ENCODE measurements around the gene ADCY1.

Gene ADCY1

DNA sequence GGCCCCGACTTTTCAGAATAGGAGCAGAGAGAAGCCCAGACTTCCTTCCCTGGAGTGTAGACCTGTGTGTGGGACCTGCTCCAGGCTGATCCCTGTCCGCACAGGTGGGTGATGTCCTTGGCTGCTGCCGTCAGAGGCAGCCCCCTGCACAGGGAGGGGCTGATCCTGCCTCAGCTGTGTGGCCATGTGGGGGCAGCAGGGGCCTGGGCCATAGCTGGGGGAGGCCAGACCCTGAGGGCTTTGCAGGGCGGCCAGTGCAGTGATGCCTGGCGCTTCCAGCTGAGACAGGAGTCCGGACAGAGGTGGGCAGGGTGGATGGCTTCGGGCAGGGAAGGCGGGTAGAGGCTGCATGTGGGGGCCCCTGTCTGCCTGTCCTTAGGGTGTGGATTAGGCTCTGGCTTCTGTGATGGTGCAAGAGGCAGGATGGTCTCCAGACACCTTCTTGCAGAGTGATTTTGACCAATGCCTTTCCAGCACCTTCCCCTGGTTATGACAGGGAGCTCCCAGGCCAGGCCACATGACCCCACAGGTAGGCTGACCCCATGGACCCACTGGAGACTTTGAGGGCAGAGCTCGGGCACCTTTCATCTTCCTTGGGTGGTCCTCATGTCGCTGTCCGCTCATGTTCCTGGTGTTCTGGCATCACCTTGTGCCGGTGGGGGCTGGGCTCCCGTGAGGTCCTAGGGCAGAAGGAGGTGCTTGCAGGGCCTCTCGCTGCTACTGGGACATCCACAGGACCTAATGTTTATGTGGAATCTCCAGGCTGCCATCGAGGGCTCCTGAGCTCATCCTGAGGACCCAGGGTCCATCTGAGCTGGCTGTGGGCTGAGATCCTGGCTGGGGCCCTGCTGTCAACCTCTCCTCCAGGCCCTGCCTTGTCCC lies 141.5 kb downstream of the ADCY1 start:
- TF ChIP-seq, protein P1, sequence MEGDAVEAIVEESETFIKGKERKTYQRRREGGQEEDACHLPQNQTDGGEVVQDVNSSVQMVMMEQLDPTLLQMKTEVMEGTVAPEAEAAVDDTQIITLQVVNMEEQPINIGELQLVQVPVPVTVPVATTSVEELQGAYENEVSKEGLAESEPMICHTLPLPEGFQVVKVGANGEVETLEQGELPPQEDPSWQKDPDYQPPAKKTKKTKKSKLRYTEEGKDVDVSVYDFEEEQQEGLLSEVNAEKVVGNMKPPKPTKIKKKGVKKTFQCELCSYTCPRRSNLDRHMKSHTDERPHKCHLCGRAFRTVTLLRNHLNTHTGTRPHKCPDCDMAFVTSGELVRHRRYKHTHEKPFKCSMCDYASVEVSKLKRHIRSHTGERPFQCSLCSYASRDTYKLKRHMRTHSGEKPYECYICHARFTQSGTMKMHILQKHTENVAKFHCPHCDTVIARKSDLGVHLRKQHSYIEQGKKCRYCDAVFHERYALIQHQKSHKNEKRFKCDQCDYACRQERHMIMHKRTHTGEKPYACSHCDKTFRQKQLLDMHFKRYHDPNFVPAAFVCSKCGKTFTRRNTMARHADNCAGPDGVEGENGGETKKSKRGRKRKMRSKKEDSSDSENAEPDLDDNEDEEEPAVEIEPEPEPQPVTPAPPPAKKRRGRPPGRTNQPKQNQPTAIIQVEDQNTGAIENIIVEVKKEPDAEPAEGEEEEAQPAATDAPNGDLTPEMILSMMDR (conservative IDR thresholded peaks at IDR 0.05; ENCODE audit: low read length), result no peak
- no peak for TF ChIP-seq EZH2phosphoT487 (IDR thresholded peaks at IDR 0.05; ENCODE audit: borderline replicate concordance)
- no peaks in the 10 kb centered on the region for H3F3A ChIP-seq (ENCODE audit: low read depth)
- H3K27me3 ChIP-seq (ENCODE audit: insufficient read depth, low read length, poor library complexity, severe bottlenecking), result no peaks in the 10 kb centered on the region

DNA sequence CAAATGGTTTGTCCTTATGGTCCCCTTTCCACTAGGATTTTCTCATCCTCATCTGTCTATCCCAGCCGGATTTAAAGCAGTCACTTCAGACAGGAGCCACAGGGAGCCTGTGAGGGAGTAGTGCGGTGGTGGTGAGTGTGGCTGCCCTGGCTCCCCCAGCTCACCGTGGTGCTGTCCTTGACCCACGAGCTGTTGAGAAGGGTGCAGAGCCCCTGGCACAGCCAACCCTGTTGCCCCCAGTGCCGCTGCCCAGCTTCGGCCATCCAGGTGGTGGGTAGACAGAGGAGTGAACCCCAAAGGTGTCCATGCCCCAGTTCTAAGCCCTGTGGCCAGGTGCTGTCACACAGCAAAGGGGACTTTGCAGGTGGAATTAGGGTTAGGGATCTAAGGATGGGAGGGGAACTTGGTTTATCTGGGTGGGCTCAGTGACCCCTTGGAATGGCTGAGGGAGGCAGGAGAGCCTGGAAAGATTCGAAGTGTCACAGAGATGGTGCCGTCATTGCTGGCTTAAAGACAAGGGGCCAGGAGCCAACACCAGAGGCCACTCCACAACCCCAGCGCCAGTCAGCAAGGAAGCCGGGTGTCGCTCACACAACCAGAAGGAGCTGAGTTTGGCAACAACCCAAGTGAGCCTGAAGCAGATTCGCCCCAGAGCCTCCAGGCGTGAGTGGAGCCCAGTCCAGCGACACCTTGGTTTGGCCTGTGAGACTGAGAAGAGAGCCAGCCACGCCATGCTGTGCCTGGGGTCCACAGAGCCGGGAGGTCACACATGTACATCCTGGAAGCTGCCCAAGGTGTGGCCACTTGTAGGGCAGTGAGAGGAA lies 142.4 kb downstream of the ADCY1 start:
- H3K9me3 ChIP-seq (ENCODE audit: insufficient read depth, low read depth, low read length), result no peaks in the 10 kb centered on the region
- H3K9ac ChIP-seq (ENCODE audit: low read depth, low read length, poor library complexity, severe bottlenecking), result no peak overlapping the region
- no peaks in the 10 kb centered on the region for H3K9me2 ChIP-seq (replicated peaks; ENCODE audit: low read depth, low read length)
- H4K20me1 ChIP-seq (ENCODE audit: insufficient read depth, low read length, poor library complexity, severe bottlenecking), result no peaks in the 10 kb centered on the region
- peaks cover 11% of the 10 kb centered on the region for H3K4me1 ChIP-seq (ENCODE audit: insufficient read depth, low read length, poor library complexity, severe bottlenecking)
- H3K79me2 ChIP-seq (ENCODE audit: insufficient read depth, low read length), result no peaks in the 10 kb centered on the region
- H3K27me3 ChIP-seq (ENCODE audit: insufficient read depth, low read length, poor library complexity, severe bottlenecking), result no peaks in the 10 kb centered on the region
- no peak overlapping the region for H3K4me2 ChIP-seq (ENCODE audit: low read depth, low read length, poor library complexity, severe bottlenecking)
- H3F3A ChIP-seq (ENCODE audit: low read depth), result no peaks in the 10 kb centered on the region
- no peak overlapping the region for H3K4me3 ChIP-seq (ENCODE audit: low read length, poor library complexity, severe bottlenecking)
- no peaks in the 10 kb centered on the region for H3K36me3 ChIP-seq (ENCODE audit: insufficient read depth, low read length)
- no peak overlapping the region for H2AFZ ChIP-seq (ENCODE audit: low read length)
- TF ChIP-seq EZH2phosphoT487 (IDR thresholded peaks at IDR 0.05; ENCODE audit: borderline replicate concordance), result no peak
- TF ChIP-seq, protein P1 (conservative IDR thresholded peaks at IDR 0.05; ENCODE audit: low read length), result no peak

More for the DNA sequence above, 141.5 kb downstream of the ADCY1 start:
- Histone ChIP-seq H3K9me2 (replicated peaks; ENCODE audit: low read depth, low read length) (no peaks in the 10 kb centered on the region), H3K36me3 (ENCODE audit: insufficient read depth, low read length) (no peaks in the 10 kb centered on the region), H4K20me1 (ENCODE audit: insufficient read depth, low read length, poor library complexity, severe bottlenecking) (no peaks in the 10 kb centered on the region), H3K4me2 (ENCODE audit: low read depth, low read length, poor library complexity, severe bottlenecking) (no peak overlapping the region), H2AFZ (ENCODE audit: low read length) (no peak overlapping the region), H3K4me3 (ENCODE audit: low read length, poor library complexity, severe bottlenecking) (no peak overlapping the region), H3K4me1 (ENCODE audit: insufficient read depth, low read length, poor library complexity, severe bottlenecking) (peaks cover 11% of the 10 kb centered on the region), H3K79me2 (ENCODE audit: insufficient read depth, low read length) (no peaks in the 10 kb centered on the region), H3K9ac (ENCODE audit: low read depth, low read length, poor library complexity, severe bottlenecking) (no peak overlapping the region), H3K9me3 (ENCODE audit: insufficient read depth, low read depth, low read length) (no peaks in the 10 kb centered on the region)

DNA sequence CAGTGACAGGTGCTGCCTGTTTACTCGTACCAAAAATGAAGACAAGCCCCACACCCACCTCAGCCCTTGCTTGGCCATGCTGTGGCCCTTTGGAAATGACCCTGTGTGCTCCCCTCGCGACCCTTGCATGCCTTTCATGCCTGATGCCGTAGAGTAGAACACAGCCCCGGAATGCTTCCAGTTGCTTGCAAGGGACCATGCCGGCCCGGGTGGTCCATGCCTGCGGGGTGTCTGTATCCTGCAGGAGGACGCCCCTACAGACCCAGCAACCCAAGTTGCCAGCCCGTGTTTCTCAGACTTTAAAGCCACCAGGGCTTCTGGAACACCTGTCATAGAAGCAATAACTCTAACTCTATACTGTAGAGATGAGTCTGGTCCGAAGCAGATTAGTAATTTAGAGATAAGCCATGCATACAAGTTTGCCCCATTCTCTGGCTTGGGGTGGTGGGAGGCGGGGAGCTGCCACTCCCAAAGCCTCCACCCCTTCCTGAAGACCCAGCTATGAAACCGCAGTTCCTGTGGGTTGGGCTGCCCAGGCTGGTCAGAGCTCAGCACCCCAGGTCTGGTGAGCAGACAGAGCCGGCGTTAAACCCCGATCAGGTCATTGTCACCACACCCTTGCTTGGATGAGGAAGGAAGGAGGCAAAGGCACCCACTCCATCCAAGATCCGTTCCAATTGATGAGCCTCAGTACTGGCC lies 143.5 kb downstream of the ADCY1 start:
- Histone ChIP-seq H3K79me2 (ENCODE audit: insufficient read depth, low read length) (no peaks in the 10 kb centered on the region), H3K9me2 (replicated peaks; ENCODE audit: low read depth, low read length) (no peaks in the 10 kb centered on the region), H3K4me1 (ENCODE audit: insufficient read depth, low read length, poor library complexity, severe bottlenecking) (peaks cover 11% of the 10 kb centered on the region), H3K27me3 (ENCODE audit: insufficient read depth, low read length, poor library complexity, severe bottlenecking) (no peaks in the 10 kb centered on the region), H3K36me3 (ENCODE audit: insufficient read depth, low read length) (peaks cover 2% of the 10 kb centered on the region; the same call in 1 of the 2 replicates), H4K20me1 (ENCODE audit: insufficient read depth, low read length, poor library complexity, severe bottlenecking) (no peaks in the 10 kb centered on the region), H2AFZ (ENCODE audit: low read length) (no peak overlapping the region), H3K4me2 (ENCODE audit: low read depth, low read length, poor library complexity, severe bottlenecking) (peak overlapping the region; percentile 10), H3K9ac (ENCODE audit: low read depth, low read length, poor library complexity, severe bottlenecking) (no peak overlapping the region), H3K4me3 (ENCODE audit: low read length, poor library complexity, severe bottlenecking) (no peak overlapping the region), H3K9me3 (ENCODE audit: insufficient read depth, low read depth, low read length) (no peaks in the 10 kb centered on the region), H3F3A (ENCODE audit: low read depth) (no peaks in the 10 kb centered on the region)
- TF ChIP-seq, protein P1 (conservative IDR thresholded peaks at IDR 0.05; ENCODE audit: low read length), result no peak
- no peak for TF ChIP-seq EZH2phosphoT487 (IDR thresholded peaks at IDR 0.05; ENCODE audit: borderline replicate concordance)

All from Loucy (cell line).